HCT116 (cell line): ENCODE measurements around the gene WDR33.

Experiments
- EZH2phosphoT487 ChIP-seq: fragments of 200-600 bp; IDR thresholded peaks from 2 replicates; pipeline ENCODE4 v1.6.1; 2018; ENCODE audit warnings: antibody characterized with exemption, borderline replicate concordance
- JUND ChIP-seq: IDR thresholded peaks from 2 replicates; pipeline ENCODE4 v1.6.1; 2012
- POLR2A ChIP-seq: IDR thresholded peaks from 2 replicates; pipeline ENCODE4 v1.7.0; 2011; ENCODE audit warnings: borderline replicate concordance; ENCODE audit not compliant: insufficient read depth, insufficient read length; ENCODE audit errors: extremely low read depth
- POLR2AphosphoS5 ChIP-seq: IDR thresholded peaks from 2 replicates; pipeline ENCODE4 v1.6.1; 2011; ENCODE audit warnings: mild to moderate bottlenecking, low read depth, low read length, moderate library complexity
- RAD21 ChIP-seq: IDR thresholded peaks from 2 replicates; pipeline ENCODE4 v1.6.1; 2012; ENCODE audit warnings: low read depth, mild to moderate bottlenecking
- SRF ChIP-seq: IDR thresholded peaks from 2 replicates; pipeline ENCODE4 v1.6.1; 2012; ENCODE audit warnings: low read depth
- ZFX ChIP-seq: fragments of 450-650 bp; IDR thresholded peaks from 2 replicates; pipeline ENCODE4 v1.6.1; 2017
- ZNF274 ChIP-seq: fragments of 200-500 bp; sonication (Bioruptor generic); IDR thresholded peaks from 2 replicates; pipeline ENCODE4 v1.6.1; 2014; ENCODE audit warnings: mild to moderate bottlenecking, low read depth, low read length, inconsistent platforms
- TF ChIP-seq, protein P1 (sequence below), 3 experiments: fragments of 200-600 bp in 1 of 3; sonication (generic) in 1 of 3; IDR thresholded peaks in 2 of 3; conservative IDR thresholded peaks in 1 of 3; 2 replicates each; pipeline ENCODE4 v1.5.1; 2012 to 2017; ENCODE audit warnings: low read depth in 2 of 3, low read length in 2 of 3, antibody characterized with exemption in 1 of 3, borderline replicate concordance in 1 of 3, control low read depth in 1 of 3, mild to moderate bottlenecking in 1 of 3, mixed read lengths in 1 of 3, mixed run types in 1 of 3, moderate library complexity in 1 of 3; ENCODE audit not compliant: insufficient read depth in 1 of 3
- TF ChIP-seq, protein P2 (sequence below): IDR thresholded peaks from 2 replicates; pipeline ENCODE4 v1.6.1; 2012
- TF ChIP-seq, protein P3 (sequence below): IDR thresholded peaks from 2 replicates; pipeline ENCODE4 v1.6.1; 2012; ENCODE audit warnings: low read depth

DNA sequence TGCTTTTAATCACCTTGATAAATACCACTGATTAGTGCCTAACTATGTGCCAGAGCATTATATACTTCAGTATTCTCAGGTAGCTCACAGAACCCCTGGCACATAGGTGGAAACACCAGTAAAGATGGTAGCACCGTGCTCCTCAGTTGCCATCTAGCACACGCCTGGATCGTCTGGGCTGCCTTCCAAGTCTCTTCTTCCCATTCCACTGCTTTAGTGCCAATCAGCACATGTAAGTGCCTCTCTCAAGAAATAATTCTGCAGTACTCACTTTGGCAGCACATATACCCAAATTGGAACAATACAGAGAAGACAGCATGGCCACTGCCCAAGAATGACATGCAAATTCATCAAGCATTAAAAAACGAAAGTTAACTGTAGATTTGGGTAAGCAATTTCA lies 34.0 kb upstream of the WDR33 start:
- TF ChIP-seq SRF = no peak
- TF ChIP-seq, protein P1, sequence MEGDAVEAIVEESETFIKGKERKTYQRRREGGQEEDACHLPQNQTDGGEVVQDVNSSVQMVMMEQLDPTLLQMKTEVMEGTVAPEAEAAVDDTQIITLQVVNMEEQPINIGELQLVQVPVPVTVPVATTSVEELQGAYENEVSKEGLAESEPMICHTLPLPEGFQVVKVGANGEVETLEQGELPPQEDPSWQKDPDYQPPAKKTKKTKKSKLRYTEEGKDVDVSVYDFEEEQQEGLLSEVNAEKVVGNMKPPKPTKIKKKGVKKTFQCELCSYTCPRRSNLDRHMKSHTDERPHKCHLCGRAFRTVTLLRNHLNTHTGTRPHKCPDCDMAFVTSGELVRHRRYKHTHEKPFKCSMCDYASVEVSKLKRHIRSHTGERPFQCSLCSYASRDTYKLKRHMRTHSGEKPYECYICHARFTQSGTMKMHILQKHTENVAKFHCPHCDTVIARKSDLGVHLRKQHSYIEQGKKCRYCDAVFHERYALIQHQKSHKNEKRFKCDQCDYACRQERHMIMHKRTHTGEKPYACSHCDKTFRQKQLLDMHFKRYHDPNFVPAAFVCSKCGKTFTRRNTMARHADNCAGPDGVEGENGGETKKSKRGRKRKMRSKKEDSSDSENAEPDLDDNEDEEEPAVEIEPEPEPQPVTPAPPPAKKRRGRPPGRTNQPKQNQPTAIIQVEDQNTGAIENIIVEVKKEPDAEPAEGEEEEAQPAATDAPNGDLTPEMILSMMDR (IDR thresholded peaks at IDR 0.05 in 2 of 3, conservative IDR thresholded peaks at IDR 0.05 in 1 of 3; ENCODE audit: borderline replicate concordance in 1 of 3, insufficient read depth in 1 of 3, low read depth in 2 of 3, low read length in 2 of 3) = no peak
- no peak for TF ChIP-seq POLR2AphosphoS5
- TF ChIP-seq POLR2A = no peak
- no peak for TF ChIP-seq RAD21
- TF ChIP-seq EZH2phosphoT487 = no peak
- TF ChIP-seq, protein P2, sequence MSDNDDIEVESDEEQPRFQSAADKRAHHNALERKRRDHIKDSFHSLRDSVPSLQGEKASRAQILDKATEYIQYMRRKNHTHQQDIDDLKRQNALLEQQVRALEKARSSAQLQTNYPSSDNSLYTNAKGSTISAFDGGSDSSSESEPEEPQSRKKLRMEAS = no peak
- no peak for TF ChIP-seq JUND
- TF ChIP-seq, protein P3, sequence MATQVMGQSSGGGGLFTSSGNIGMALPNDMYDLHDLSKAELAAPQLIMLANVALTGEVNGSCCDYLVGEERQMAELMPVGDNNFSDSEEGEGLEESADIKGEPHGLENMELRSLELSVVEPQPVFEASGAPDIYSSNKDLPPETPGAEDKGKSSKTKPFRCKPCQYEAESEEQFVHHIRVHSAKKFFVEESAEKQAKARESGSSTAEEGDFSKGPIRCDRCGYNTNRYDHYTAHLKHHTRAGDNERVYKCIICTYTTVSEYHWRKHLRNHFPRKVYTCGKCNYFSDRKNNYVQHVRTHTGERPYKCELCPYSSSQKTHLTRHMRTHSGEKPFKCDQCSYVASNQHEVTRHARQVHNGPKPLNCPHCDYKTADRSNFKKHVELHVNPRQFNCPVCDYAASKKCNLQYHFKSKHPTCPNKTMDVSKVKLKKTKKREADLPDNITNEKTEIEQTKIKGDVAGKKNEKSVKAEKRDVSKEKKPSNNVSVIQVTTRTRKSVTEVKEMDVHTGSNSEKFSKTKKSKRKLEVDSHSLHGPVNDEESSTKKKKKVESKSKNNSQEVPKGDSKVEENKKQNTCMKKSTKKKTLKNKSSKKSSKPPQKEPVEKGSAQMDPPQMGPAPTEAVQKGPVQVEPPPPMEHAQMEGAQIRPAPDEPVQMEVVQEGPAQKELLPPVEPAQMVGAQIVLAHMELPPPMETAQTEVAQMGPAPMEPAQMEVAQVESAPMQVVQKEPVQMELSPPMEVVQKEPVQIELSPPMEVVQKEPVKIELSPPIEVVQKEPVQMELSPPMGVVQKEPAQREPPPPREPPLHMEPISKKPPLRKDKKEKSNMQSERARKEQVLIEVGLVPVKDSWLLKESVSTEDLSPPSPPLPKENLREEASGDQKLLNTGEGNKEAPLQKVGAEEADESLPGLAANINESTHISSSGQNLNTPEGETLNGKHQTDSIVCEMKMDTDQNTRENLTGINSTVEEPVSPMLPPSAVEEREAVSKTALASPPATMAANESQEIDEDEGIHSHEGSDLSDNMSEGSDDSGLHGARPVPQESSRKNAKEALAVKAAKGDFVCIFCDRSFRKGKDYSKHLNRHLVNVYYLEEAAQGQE = no peak
- no peak for TF ChIP-seq ZFX
- TF ChIP-seq ZNF274 = no peak
